ENCODE results near the gene EEF2K. TPM values are rescaled to one million over a fixed set of nuclear protein-coding genes. Genes with fewer than 3 reads are reported as not detected.

EEF2K gene
- total RNA-seq, 1 experiment from 2014 or later: 15.9 TPM

DNA sequence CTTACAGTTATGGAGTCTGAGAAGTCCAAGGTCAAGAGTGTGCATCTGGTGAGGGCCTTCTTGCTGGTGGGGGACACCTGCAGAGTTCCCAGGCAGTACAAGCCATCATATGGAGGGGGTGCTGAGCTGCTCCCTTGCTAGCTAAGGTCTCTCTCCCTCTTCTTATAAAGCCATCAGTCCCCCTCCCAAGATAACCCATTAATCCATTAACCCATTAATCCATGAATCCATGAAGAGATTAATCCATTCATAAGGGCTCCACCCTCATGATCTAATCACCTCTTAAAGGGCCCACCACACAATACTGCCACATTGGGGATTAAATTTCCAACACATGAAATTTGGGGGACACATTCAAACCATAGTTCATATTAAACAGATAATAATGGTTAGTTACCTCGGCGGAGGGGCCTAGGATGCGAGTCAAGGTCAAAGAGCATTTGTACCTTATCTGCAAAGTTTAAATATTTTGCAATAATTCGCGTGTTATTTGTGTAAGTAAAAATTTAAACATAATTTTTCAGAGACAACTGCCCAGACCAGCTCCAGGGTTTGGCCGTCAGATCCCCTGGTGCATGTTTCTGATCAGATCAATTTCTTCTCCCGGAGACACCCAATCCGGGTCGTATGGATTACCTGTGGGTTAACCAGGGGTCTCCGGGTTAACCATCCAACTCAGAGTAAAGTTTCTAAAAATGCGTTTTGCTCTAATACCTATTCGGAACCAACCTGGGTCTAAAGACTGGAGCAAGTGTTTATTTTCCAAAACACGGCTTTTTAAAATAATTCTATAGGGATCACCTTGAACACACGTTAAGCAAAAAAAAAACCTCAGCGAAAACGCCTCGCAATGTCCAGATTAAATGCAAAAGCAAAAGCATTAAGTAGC lies 90.4 kb downstream of the EEF2K start:
- H3K4me3 Mint-ChIP-seq (ENCODE audit: unreplicated experiment): peak overlapping the region; percentile 86
- peak overlapping the region; percentile 96 for H3K27ac Mint-ChIP-seq (ENCODE audit: low read depth, unreplicated experiment)
- ChIA-PET CTCF (interaction anchor here (0.5 to 6.7 kb wide), 14 partner anchors 17 to 295 kb away, joined by 3 to 64 read pairs (median 4); partner anchors contain the start of gene EEF2K), POLR2A (interaction anchor here (0.6 to 4.6 kb wide), 19 partner anchors 14 to 1013 kb away, joined by 3 to 104 read pairs (median 4); partner anchors contain the start of genes EEF2K and UQCRC2)
- TF ChIP-seq, protein P1, sequence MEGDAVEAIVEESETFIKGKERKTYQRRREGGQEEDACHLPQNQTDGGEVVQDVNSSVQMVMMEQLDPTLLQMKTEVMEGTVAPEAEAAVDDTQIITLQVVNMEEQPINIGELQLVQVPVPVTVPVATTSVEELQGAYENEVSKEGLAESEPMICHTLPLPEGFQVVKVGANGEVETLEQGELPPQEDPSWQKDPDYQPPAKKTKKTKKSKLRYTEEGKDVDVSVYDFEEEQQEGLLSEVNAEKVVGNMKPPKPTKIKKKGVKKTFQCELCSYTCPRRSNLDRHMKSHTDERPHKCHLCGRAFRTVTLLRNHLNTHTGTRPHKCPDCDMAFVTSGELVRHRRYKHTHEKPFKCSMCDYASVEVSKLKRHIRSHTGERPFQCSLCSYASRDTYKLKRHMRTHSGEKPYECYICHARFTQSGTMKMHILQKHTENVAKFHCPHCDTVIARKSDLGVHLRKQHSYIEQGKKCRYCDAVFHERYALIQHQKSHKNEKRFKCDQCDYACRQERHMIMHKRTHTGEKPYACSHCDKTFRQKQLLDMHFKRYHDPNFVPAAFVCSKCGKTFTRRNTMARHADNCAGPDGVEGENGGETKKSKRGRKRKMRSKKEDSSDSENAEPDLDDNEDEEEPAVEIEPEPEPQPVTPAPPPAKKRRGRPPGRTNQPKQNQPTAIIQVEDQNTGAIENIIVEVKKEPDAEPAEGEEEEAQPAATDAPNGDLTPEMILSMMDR (IDR thresholded peaks at IDR 0.05; ENCODE audit: unreplicated experiment): no peak
- intact Hi-C loops (cut with micrococcal nuclease): loop anchor here (1.0 kb wide), 3 partner anchors 90 to 105 kb away; partner anchors contain the start of gene EEF2K
- peak; percentile 21 for DNase-seq (ENCODE audit: unreplicated experiment)
- H3K4me1 Mint-ChIP-seq (ENCODE audit: insufficient read depth, unreplicated experiment): peaks cover 27% of the 10 kb centered on the region
- no peaks in the 10 kb centered on the region for H3K9me3 Mint-ChIP-seq (ENCODE audit: unreplicated experiment)
- no TSS peak for BruUV-seq (replicated peaks)
- H3K27me3 Mint-ChIP-seq (ENCODE audit: insufficient read depth, unreplicated experiment): no peaks in the 10 kb centered on the region
- H3K36me3 Mint-ChIP-seq (ENCODE audit: insufficient read depth, unreplicated experiment): peaks cover 43% of the 10 kb centered on the region

DNA sequence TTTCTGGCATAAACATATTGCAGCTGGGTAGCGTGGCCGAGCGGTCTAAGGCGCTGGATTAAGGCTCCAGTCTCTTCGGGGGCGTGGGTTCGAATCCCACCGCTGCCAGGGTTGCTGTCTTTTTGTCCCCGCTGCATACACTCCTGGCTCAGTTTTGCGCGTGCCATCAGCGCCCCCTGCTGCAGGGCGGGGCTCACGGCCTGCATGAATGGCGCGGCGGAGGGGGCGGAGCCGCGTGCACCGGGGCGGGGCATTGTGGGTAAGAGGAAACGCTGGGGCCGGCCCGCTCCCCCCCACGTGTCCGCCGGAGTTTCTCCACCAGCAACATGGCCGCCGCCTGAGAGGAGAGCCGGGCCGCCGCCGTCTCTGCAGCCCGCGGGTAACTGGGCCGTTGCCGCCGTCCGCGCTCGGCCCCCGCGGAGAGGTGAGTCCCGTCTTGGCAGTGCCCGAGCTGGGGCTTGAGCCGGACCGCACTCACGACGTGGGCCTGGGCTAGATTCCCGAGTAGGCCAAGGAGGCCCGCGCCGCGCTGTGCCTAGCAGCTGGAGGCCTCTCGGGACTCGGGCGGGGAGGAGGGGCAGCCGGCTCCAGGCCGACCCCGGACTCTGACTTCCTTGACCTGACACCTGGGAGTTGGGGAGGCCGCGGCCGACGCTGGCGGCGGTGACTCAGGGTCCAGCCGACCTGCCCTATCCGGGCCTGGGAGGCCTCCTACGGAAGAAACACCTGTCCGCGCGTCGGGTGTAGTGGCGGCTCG lies 91.2 kb downstream of the EEF2K start, which contains the start of gene POLR3E:
Gene POLR3E (plus strand): TSS at position 296 of the 757 bp plus-strand sequence. CDS start 5,560 bp downstream, outside the sequence.
- Mint-ChIP-seq H3K27me3 (ENCODE audit: insufficient read depth, unreplicated experiment) (no peaks in the 10 kb centered on the region), H3K4me1 (ENCODE audit: insufficient read depth, unreplicated experiment) (peaks cover 33% of the 10 kb centered on the region), H3K9me3 (ENCODE audit: unreplicated experiment) (no peaks in the 10 kb centered on the region), H3K36me3 (ENCODE audit: insufficient read depth, unreplicated experiment) (peaks cover 51% of the 10 kb centered on the region), H3K4me3 (ENCODE audit: unreplicated experiment) (peak within 1 kb of the TSS; percentile 86), H3K27ac (ENCODE audit: low read depth, unreplicated experiment) (peak within 1 kb of the TSS; percentile 96)
- ChIA-PET POLR2A (interaction anchor here (0.6 to 4.6 kb wide), 17 partner anchors 15 to 344 kb away, joined by 3 to 104 read pairs (median 4); partner anchors contain the start of genes EEF2K and UQCRC2), CTCF (interaction anchor here (0.6 to 6.7 kb wide), 13 partner anchors 51 to 296 kb away, joined by 3 to 64 read pairs (median 3); partner anchors contain the start of gene EEF2K)
- peak; percentile 98 for DNase-seq (ENCODE audit: unreplicated experiment)
- BruUV-seq (replicated peaks): no TSS peak
- intact Hi-C loops (cut with micrococcal nuclease): loop anchor here (1.0 kb wide), 3 partner anchors 91 to 106 kb away; partner anchors contain the start of gene EEF2K
- TF ChIP-seq, protein P1 (IDR thresholded peaks at IDR 0.05; ENCODE audit: unreplicated experiment): peak; percentile 89

DNA sequence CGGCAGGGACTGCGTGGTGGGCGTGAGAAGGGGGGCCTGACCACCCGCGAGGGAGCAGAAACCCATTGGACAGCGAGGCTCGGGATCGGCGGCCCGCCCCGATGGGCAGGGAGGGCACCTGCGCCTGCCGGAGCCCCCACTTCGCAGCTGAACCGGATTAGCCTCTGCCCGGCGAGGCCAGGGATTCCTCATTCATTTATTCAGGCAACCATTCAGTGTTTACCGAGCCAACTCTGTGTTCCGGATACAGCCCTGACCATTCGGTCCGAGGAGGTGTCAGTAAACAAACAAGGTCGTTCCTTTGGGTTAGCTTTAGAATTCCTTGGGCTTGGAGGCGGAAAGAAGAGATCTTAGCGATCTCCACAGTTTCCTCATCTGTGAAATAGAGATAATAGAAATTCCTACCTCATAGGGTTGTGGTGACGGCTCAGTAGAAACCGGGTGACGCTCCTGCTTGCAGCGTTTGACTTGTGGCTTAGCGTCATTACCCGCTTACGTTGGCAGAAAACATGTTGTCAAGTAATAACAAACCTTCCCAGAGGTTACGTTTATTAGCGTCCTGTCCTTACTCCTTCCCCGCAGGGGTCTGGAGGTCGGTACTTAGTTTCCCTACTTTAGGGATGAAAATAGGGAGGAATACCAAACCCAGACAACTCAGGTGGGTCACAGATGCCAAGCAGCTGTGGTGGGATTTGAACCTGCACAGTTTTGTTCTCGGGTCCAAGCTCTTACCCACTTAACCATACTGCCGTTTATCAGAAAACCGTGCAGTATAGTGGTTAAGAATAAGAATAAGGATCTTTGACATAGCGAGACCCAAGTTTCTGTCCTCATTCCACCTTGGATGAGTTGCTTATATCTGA lies 92.0 kb downstream of the EEF2K start:
- peak overlapping the region; percentile 86 for H3K4me3 Mint-ChIP-seq (ENCODE audit: unreplicated experiment)
- no peaks in the 10 kb centered on the region for H3K27me3 Mint-ChIP-seq (ENCODE audit: insufficient read depth, unreplicated experiment)
- peak overlapping the region; percentile 96 for H3K27ac Mint-ChIP-seq (ENCODE audit: low read depth, unreplicated experiment)
- CTCF ChIA-PET: interaction anchor here (0.7 to 6.7 kb wide), 8 partner anchors 56 to 107 kb away, joined by 3 to 64 read pairs (median 4); partner anchors contain the start of gene EEF2K
- DNase-seq (ENCODE audit: unreplicated experiment): peak; percentile 90
- H3K36me3 Mint-ChIP-seq (ENCODE audit: insufficient read depth, unreplicated experiment): peaks cover 59% of the 10 kb centered on the region
- peaks cover 34% of the 10 kb centered on the region for H3K4me1 Mint-ChIP-seq (ENCODE audit: insufficient read depth, unreplicated experiment)
- TF ChIP-seq, protein P1 (IDR thresholded peaks at IDR 0.05; ENCODE audit: unreplicated experiment): no peak
- intact Hi-C loops (cut with micrococcal nuclease): loop anchor here (1.0 kb wide), 3 partner anchors 92 to 107 kb away; partner anchors contain the start of gene EEF2K
- no peaks in the 10 kb centered on the region for H3K9me3 Mint-ChIP-seq (ENCODE audit: unreplicated experiment)
- BruUV-seq (replicated peaks): TSS peak; percentile 97
- POLR2A ChIA-PET: interaction anchor here (0.6 to 4.6 kb wide), 20 partner anchors 14 to 1491 kb away, joined by 3 to 104 read pairs (median 4); partner anchors contain the start of genes CDR2, EEF2K, ERI2 and REXO5

All from MCF 10A (cell line).